GM18951 (cell line): ENCODE results near the gene S100A13.
A peak's percentile ranks its signal among the peaks of the same experiment; 100 is the strongest.
"Not testable (repeated sequence)": the region's sequence is repeated elsewhere in the genome, so short reads cannot be mapped to it uniquely, and the experiment has no call there.

ENCODE experiments used
- POLR2A ChIP-seq: IDR thresholded peaks from 4 replicates; pipeline ENCODE4 v1.6.1; 2011; ENCODE audit warnings: mild to moderate bottlenecking; ENCODE audit not compliant: insufficient read length, insufficient read depth; ENCODE audit errors: extremely low read depth
- in situ Hi-C: fragments of 300-500 bp; cut with MboI; formaldehyde crosslinking; loops from one replicate; pipeline ENCODE4 v1.12.0; 2022; ENCODE audit warnings: low sequenced_read_pairs, mixed read lengths, inconsistent platforms; ENCODE audit not compliant: unreplicated experiment

S100A13 gene

GRCh38 chr1:153626904-153627714, at the start of gene S100A13:
Gene S100A13 (minus strand): TSS chr1:153627505. CDS start chr1:153626472, 1,033 bp downstream.
- TF ChIP-seq POLR2A = no peak
- in situ Hi-C loops = no loop called here

GRCh38 chr1:153673511-153673910, 46.2 kb upstream of the S100A13 start:
- in situ Hi-C loops = loop anchor here (10.0 kb wide), 1 partner anchor 311 kb away; the partner anchor contains the start of gene RAB13
- no peak for TF ChIP-seq POLR2A

GRCh38 chr1:153671628-153672353, 44.5 kb upstream of the S100A13 start:
- in situ Hi-C loops = loop anchor here (10.0 kb wide), 1 partner anchor 313 kb away; the partner anchor contains the start of gene RAB13

- in situ Hi-C loops = loop anchor here (10.0 kb wide), 1 partner anchor 314 kb away; the partner anchor contains the start of gene RAB13
- TF ChIP-seq POLR2A = peak; percentile 83
These were observed 43.7 kb upstream of the S100A13 start, which contains the start of gene ILF2 for GRCh38 chr1:153670859-153671627. Gene ILF2 (minus strand): TSS chr1:153670993. CDS start chr1:153670922, 71 bp downstream.

- in situ Hi-C loops = loop anchor here (10.0 kb wide), 1 partner anchor 314 kb away; the partner anchor contains the start of gene RAB13
- TF ChIP-seq POLR2A = no peak
These were observed 43.1 kb upstream of the S100A13 start for GRCh38 chr1:153670257-153670858.

- in situ Hi-C loops = loop anchor here (10.0 kb wide), 1 partner anchor 315 kb away; the partner anchor contains the start of gene RAB13
- TF ChIP-seq POLR2A = no peak
These were observed 42.3 kb upstream of the S100A13 start for GRCh38 chr1:153669606-153670005.

- in situ Hi-C loops = not testable (repeated sequence)
These were observed 41.4 kb upstream of the S100A13 start for GRCh38 chr1:153668672-153669071.

- no peak for TF ChIP-seq POLR2A
- in situ Hi-C loops = no loop called here
These were observed 40.1 kb upstream of the S100A13 start for GRCh38 chr1:153667439-153667838.

- in situ Hi-C loops = no loop called here
- no peak for TF ChIP-seq POLR2A
These were observed 35.9 kb upstream of the S100A13 start for GRCh38 chr1:153663211-153663610.

GRCh38 chr1:153662269-153662668, 35.0 kb upstream of the S100A13 start:
- in situ Hi-C loops = no loop called here

GRCh38 chr1:153661111-153661708, 33.9 kb upstream of the S100A13 start:
- TF ChIP-seq POLR2A = no peak
- in situ Hi-C loops = no loop called here

More at GRCh38 chr1:153662269-153662668, 35.0 kb upstream of the S100A13 start:
- TF ChIP-seq POLR2A = no peak

- no peak for TF ChIP-seq POLR2A
- in situ Hi-C loops = no loop called here
These were observed 32.4 kb upstream of the S100A13 start for GRCh38 chr1:153659656-153660055.
